Measurements from ENCODE around the gene LIMCH1.

Gene LIMCH1

GRCh38 chr4:41655177-41655576 lies 117.2 kb downstream of the LIMCH1 start:
- Mint-ChIP-seq H3K9me3 (no peaks in the 10 kb centered on the region), H3K27ac (no peak overlapping the region), H3K4me3 (no peak overlapping the region), H3K27me3 (peaks cover 26% of the 10 kb centered on the region), H3K36me3 (ENCODE audit: low read depth) (no peaks in the 10 kb centered on the region), H3K4me1 (ENCODE audit: low read depth) (peaks cover 15% of the 10 kb centered on the region)
- intact Hi-C loops (cut with micrococcal nuclease), result no loop called here

- Mint-ChIP-seq H3K4me3 (no peak overlapping the region), H3K4me1 (ENCODE audit: low read depth) (peaks cover 6% of the 10 kb centered on the region)
- intact Hi-C loops (cut with micrococcal nuclease), result no loop called here
Observed at GRCh38 chr4:41656106-41656505, 118.1 kb downstream of the LIMCH1 start.

GRCh38 chr4:41656572-41657520 lies 118.9 kb downstream of the LIMCH1 start:
- intact Hi-C loops (cut with micrococcal nuclease), result no loop called here
- Mint-ChIP-seq H3K27me3 (peaks cover 28% of the 10 kb centered on the region), H3K4me3 (no peak overlapping the region), H3K9me3 (no peaks in the 10 kb centered on the region), H3K4me1 (ENCODE audit: low read depth) (no peaks in the 10 kb centered on the region), H3K36me3 (ENCODE audit: low read depth) (no peaks in the 10 kb centered on the region), H3K27ac (no peak overlapping the region)

More at GRCh38 chr4:41656106-41656505, 118.1 kb downstream of the LIMCH1 start:
- H3K9me3 Mint-ChIP-seq, result no peaks in the 10 kb centered on the region
- H3K36me3 Mint-ChIP-seq (ENCODE audit: low read depth), result no peaks in the 10 kb centered on the region
- H3K27ac Mint-ChIP-seq, result no peak overlapping the region
- peaks cover 28% of the 10 kb centered on the region for H3K27me3 Mint-ChIP-seq

GRCh38 chr4:41657561-41657960 lies 119.6 kb downstream of the LIMCH1 start:
- no peaks in the 10 kb centered on the region for H3K4me1 Mint-ChIP-seq (ENCODE audit: low read depth)
- peaks cover 28% of the 10 kb centered on the region for H3K27me3 Mint-ChIP-seq
- H3K9me3 Mint-ChIP-seq, result no peaks in the 10 kb centered on the region
- no peaks in the 10 kb centered on the region for H3K36me3 Mint-ChIP-seq (ENCODE audit: low read depth)
- no peak overlapping the region for H3K27ac Mint-ChIP-seq
- intact Hi-C loops (cut with micrococcal nuclease), result no loop called here
- H3K4me3 Mint-ChIP-seq, result no peak overlapping the region

- peaks cover 29% of the 10 kb centered on the region for H3K27me3 Mint-ChIP-seq
- intact Hi-C loops (cut with micrococcal nuclease), result no loop called here
- H3K9me3 Mint-ChIP-seq, result no peaks in the 10 kb centered on the region
- H3K36me3 Mint-ChIP-seq (ENCODE audit: low read depth), result no peaks in the 10 kb centered on the region
- H3K27ac Mint-ChIP-seq, result no peak overlapping the region
- H3K4me3 Mint-ChIP-seq, result no peak overlapping the region
- H3K4me1 Mint-ChIP-seq (ENCODE audit: low read depth), result no peaks in the 10 kb centered on the region
Observed at GRCh38 chr4:41658163-41658562, 120.2 kb downstream of the LIMCH1 start.

- H3K27me3 Mint-ChIP-seq, result peaks cover 25% of the 10 kb centered on the region
- H3K4me3 Mint-ChIP-seq, result no peak overlapping the region
- no peak overlapping the region for H3K27ac Mint-ChIP-seq
- intact Hi-C loops (cut with micrococcal nuclease), result loop anchor here (10.0 kb wide), 1 partner anchor 686 kb away; no protein-coding TSS in a partner anchor
- no peaks in the 10 kb centered on the region for H3K4me1 Mint-ChIP-seq (ENCODE audit: low read depth)
- H3K36me3 Mint-ChIP-seq (ENCODE audit: low read depth), result no peaks in the 10 kb centered on the region
- no peaks in the 10 kb centered on the region for H3K9me3 Mint-ChIP-seq
Observed at GRCh38 chr4:41660352-41660751, 122.4 kb downstream of the LIMCH1 start.

GRCh38 chr4:41661442-41662076 lies 123.6 kb downstream of the LIMCH1 start:
- Mint-ChIP-seq H3K4me3 (no peak overlapping the region), H3K27ac (no peak overlapping the region), H3K4me1 (ENCODE audit: low read depth) (no peaks in the 10 kb centered on the region), H3K27me3 (peaks cover 18% of the 10 kb centered on the region), H3K9me3 (no peaks in the 10 kb centered on the region), H3K36me3 (ENCODE audit: low read depth) (no peaks in the 10 kb centered on the region)
- intact Hi-C loops (cut with micrococcal nuclease), result loop anchor here (1.0 to 10.0 kb wide), 2 partner anchors 380 to 687 kb away; no protein-coding TSS in a partner anchor

GRCh38 chr4:41665636-41666207 lies 127.8 kb downstream of the LIMCH1 start:
- H3K4me1 Mint-ChIP-seq (ENCODE audit: low read depth), result no peaks in the 10 kb centered on the region
- intact Hi-C loops (cut with micrococcal nuclease), result loop anchor here (10.0 kb wide), 1 partner anchor 691 kb away; no protein-coding TSS in a partner anchor
- no peak overlapping the region for H3K27ac Mint-ChIP-seq
- no peaks in the 10 kb centered on the region for H3K9me3 Mint-ChIP-seq
- H3K4me3 Mint-ChIP-seq, result no peak overlapping the region
- H3K27me3 Mint-ChIP-seq, result peaks cover 7% of the 10 kb centered on the region
- no peaks in the 10 kb centered on the region for H3K36me3 Mint-ChIP-seq (ENCODE audit: low read depth)

GRCh38 chr4:41668024-41668423 lies 130.1 kb downstream of the LIMCH1 start:
- Mint-ChIP-seq H3K4me1 (ENCODE audit: low read depth) (no peaks in the 10 kb centered on the region), H3K9me3 (no peaks in the 10 kb centered on the region), H3K27me3 (peaks cover 2% of the 10 kb centered on the region), H3K4me3 (no peak overlapping the region), H3K27ac (no peak overlapping the region), H3K36me3 (ENCODE audit: low read depth) (no peaks in the 10 kb centered on the region)
- intact Hi-C loops (cut with micrococcal nuclease), result loop anchor here (10.0 kb wide), 1 partner anchor 693 kb away; no protein-coding TSS in a partner anchor

GRCh38 chr4:41670530-41670929 lies 132.6 kb downstream of the LIMCH1 start:
- Mint-ChIP-seq H3K4me3 (no peak overlapping the region), H3K4me1 (ENCODE audit: low read depth) (no peaks in the 10 kb centered on the region), H3K27ac (no peak overlapping the region), H3K9me3 (no peaks in the 10 kb centered on the region), H3K36me3 (ENCODE audit: low read depth) (no peaks in the 10 kb centered on the region), H3K27me3 (peaks cover 4% of the 10 kb centered on the region)
- intact Hi-C loops (cut with micrococcal nuclease), result no loop called here

- Mint-ChIP-seq H3K27me3 (peaks cover 4% of the 10 kb centered on the region), H3K4me3 (no peak overlapping the region), H3K4me1 (ENCODE audit: low read depth) (no peaks in the 10 kb centered on the region), H3K27ac (no peak overlapping the region), H3K9me3 (no peaks in the 10 kb centered on the region), H3K36me3 (ENCODE audit: low read depth) (no peaks in the 10 kb centered on the region)
- intact Hi-C loops (cut with micrococcal nuclease), result no loop called here
Observed at GRCh38 chr4:41670982-41671381, 133.0 kb downstream of the LIMCH1 start.

- Mint-ChIP-seq H3K4me3 (no peak overlapping the region), H3K36me3 (ENCODE audit: low read depth) (no peaks in the 10 kb centered on the region), H3K4me1 (ENCODE audit: low read depth) (no peaks in the 10 kb centered on the region), H3K27ac (no peak overlapping the region), H3K27me3 (peaks cover 4% of the 10 kb centered on the region), H3K9me3 (no peaks in the 10 kb centered on the region)
- intact Hi-C loops (cut with micrococcal nuclease), result no loop called here
Observed at GRCh38 chr4:41678086-41678816, 140.3 kb downstream of the LIMCH1 start.

- H3K36me3 Mint-ChIP-seq (ENCODE audit: low read depth), result no peaks in the 10 kb centered on the region
- H3K9me3 Mint-ChIP-seq, result no peaks in the 10 kb centered on the region
- H3K27ac Mint-ChIP-seq, result no peak overlapping the region
- H3K4me3 Mint-ChIP-seq, result no peak overlapping the region
- no peaks in the 10 kb centered on the region for H3K4me1 Mint-ChIP-seq (ENCODE audit: low read depth)
- peaks cover 4% of the 10 kb centered on the region for H3K27me3 Mint-ChIP-seq
- intact Hi-C loops (cut with micrococcal nuclease), result no loop called here
Observed at GRCh38 chr4:41678951-41679350, 141.0 kb downstream of the LIMCH1 start.
